T-cell (primary cell): ENCODE data around the gene SELENOP. TPM values are rescaled to one million over a fixed set of nuclear protein-coding genes. Genes with fewer than 3 reads are reported as not detected.

ENCODE experiments used
- ATAC-seq, 4 experiments: fragments of 200-7000 bp in 3 of 4; fragments of 150-1000 bp in 1 of 4; cut with Tn5 transposase; replicated peaks in 1 of 4; 1 replicate in 3 of 4; 2 replicates in 1 of 4; pipeline ENCODE4 v1.10.0; 2021; ENCODE audit warnings: moderate library complexity in 3 of 4, mild to moderate bottlenecking in 2 of 4, moderate number of reproducible peaks in 1 of 4
- CTCF ChIA-PET, 2 donors: fragments of 300-600 bp; sonication (Branson Sonifier 250); formaldehyde crosslinking; loops; one replicate each; lab custom pipeline; 2022; ENCODE audit warnings: antibody characterized with exemption in 2 of 2; lab: Charles Lee
- POLR2A ChIA-PET, 2 donors: fragments of 300-600 bp; sonication (Branson Sonifier 250); formaldehyde crosslinking; loops; one replicate each; lab custom pipeline; 2022; ENCODE audit warnings: antibody characterized with exemption in 2 of 2; lab: Charles Lee
- DNase-seq, 35 experiments: peaks; one replicate each; pipeline versions ENCODE4 v3.0.0 to v3.0.0-alpha.2; 2013 to 2023
- H3K27ac ChIP-seq: one replicate; pipeline ENCODE4 v1.5.1; 2013; ENCODE audit warnings: low read length
- H3K27me3 ChIP-seq, 2 experiments: replicated peaks in 1 of 2; 1 replicate in 1 of 2; 2 replicates in 1 of 2; pipeline versions ENCODE4 v1.6.1 to v1.7.0; 2013; ENCODE audit warnings: low read length in 1 of 2, mixed read lengths in 1 of 2; ENCODE audit not compliant: control insufficient read depth in 2 of 2, insufficient read depth in 2 of 2; ENCODE audit errors: extremely low read depth in 1 of 2
- H3K36me3 ChIP-seq, 2 donors: 1 replicate in 1 of 2; 2 replicates in 1 of 2; pipeline versions ENCODE4 v1.6.1 to v1.7.0; 2013; ENCODE audit warnings: low read length in 1 of 2; ENCODE audit not compliant: control insufficient read depth in 2 of 2, insufficient read depth in 1 of 2; ENCODE audit errors: extremely low read depth in 1 of 2
- H3K4me1 ChIP-seq, 2 experiments: 1 replicate in 1 of 2; 2 replicates in 1 of 2; pipeline versions ENCODE4 v1.6.1 to v1.7.0; 2013; ENCODE audit warnings: low read length in 2 of 2, mixed read lengths in 1 of 2; ENCODE audit not compliant: insufficient read depth in 2 of 2, control insufficient read depth in 1 of 2; ENCODE audit errors: extremely low read depth in 1 of 2
- H3K4me3 ChIP-seq, 2 donors: 1 replicate in 1 of 2; 2 replicates in 1 of 2; pipeline versions ENCODE4 v1.5.1 to v1.7.0; 2013; ENCODE audit warnings: mild to moderate bottlenecking in 2 of 2, low read length in 1 of 2, moderate library complexity in 1 of 2; ENCODE audit not compliant: control insufficient read depth in 1 of 2; ENCODE audit errors: extremely low read depth in 1 of 2
- H3K9me3 ChIP-seq: 2 replicates; pipeline ENCODE4 v1.7.0; 2013
- H3K27ac Mint-ChIP-seq, 2 donors: one replicate each; pipeline ENCODE4 v1.8.0; 2020 to 2021; ENCODE audit warnings: mild to moderate bottlenecking in 2 of 2, mixed read lengths in 2 of 2
- H3K27me3 Mint-ChIP-seq, 2 donors: one replicate each; pipeline ENCODE4 v1.8.0; 2021 to 2022; ENCODE audit warnings: mixed read lengths in 2 of 2
- H3K36me3 Mint-ChIP-seq: one replicate; pipeline ENCODE4 v1.8.0; 2021; ENCODE audit warnings: mixed read lengths
- H3K4me1 Mint-ChIP-seq, 3 donors: one replicate each; pipeline ENCODE4 v1.8.0; 2020 to 2022; ENCODE audit warnings: mixed read lengths in 3 of 3, mild to moderate bottlenecking in 1 of 3
- H3K4me3 Mint-ChIP-seq, 3 donors: one replicate each; pipeline ENCODE4 v1.8.0; 2020 to 2022; ENCODE audit warnings: mild to moderate bottlenecking in 3 of 3, mixed read lengths in 3 of 3, moderate library complexity in 3 of 3
- H3K9me3 Mint-ChIP-seq, 3 donors: one replicate each; pipeline ENCODE4 v1.8.0; 2020 to 2022; ENCODE audit warnings: mixed read lengths in 3 of 3
- WGBS: methylation state at CpG from one replicate; pipeline ENCODE4 v1.1.5; 2013; ENCODE audit warnings: missing lambda C conversion rate; ENCODE audit not compliant: insufficient coverage; 5-methylcytosine and 5-hydroxymethylcytosine counted together
- total RNA-seq, 35 experiments: library from RNA in 6 of 35; stranded (reverse) in 6 of 35; fragments of 120-200 nt in 1 of 35; gene quantifications; one replicate each; pipeline versions ENCODE4 v1.2.1 to v1.2.4 and lab custom pipeline; 2013 to 2026

Gene SELENOP
- total RNA-seq (1 to 10 TPM in 3 of 5 donors, under 1 TPM in 2; 0.68 to 3.1 (median 2.6) TPM), total RNA-seq (lab: John Stamatoyannopoulos, UW) (0 to 1.5 (median 0.25) reads per million in 29 experiments)
- 2.0 TPM for total RNA-seq (2013)

- ChIA-PET POLR2A (no interaction called here), CTCF (no interaction called here)
- Histone ChIP-seq H3K27me3 (no peaks in the 10 kb centered on the region), H3K36me3 (no peaks in the 10 kb centered on the region), H3K9me3 (no peaks in the 10 kb centered on the region), H3K27ac (no peak within 1 kb of the TSS), H3K4me1 (no peaks in the 10 kb centered on the region), H3K4me3 (no peak within 1 kb of the TSS)
- Mint-ChIP-seq H3K36me3 (no peaks in the 10 kb centered on the region), H3K4me1 (peaks cover 0 to 5% (median 3%) of the 10 kb centered on the region in 3 donors), H3K27me3 (no peaks in the 10 kb centered on the region), H3K9me3 (no peaks in the 10 kb centered on the region), H3K27ac (no peak within 1 kb of the TSS), H3K4me3 (no peak within 1 kb of the TSS)
- WGBS = 52% methylated on average over 3 of the region's 8 CpGs
- ATAC-seq (no peak), DNase-seq (no peak)
Measured at GRCh38 chr5:42811591-42812446, at the start of gene SELENOP. SELENOP (minus strand) TSS chr5:42811892; CDS start chr5:42808353, 3,539 bp downstream.

- WGBS = 56% methylated on average over 6 of the region's 7 CpGs
- POLR2A ChIA-PET = no interaction called here
- no peak overlapping the region for H3K27ac ChIP-seq
- ATAC-seq (no peak), DNase-seq (no peak)
- Mint-ChIP-seq H3K36me3 (no peaks in the 10 kb centered on the region), H3K4me1 (no peaks in the 10 kb centered on the region), H3K27ac (no peak overlapping the region), H3K27me3 (peaks cover 23 to 31% of the 10 kb centered on the region in 2 donors), H3K4me3 (no peak overlapping the region), H3K9me3 (peaks cover 5 to 10% (median 7%) of the 10 kb centered on the region in 3 donors)
- H3K9me3 ChIP-seq = no peaks in the 10 kb centered on the region
- no peaks in the 10 kb centered on the region for H3K4me1 ChIP-seq
- CTCF ChIA-PET = no interaction called here
- H3K36me3 ChIP-seq = no peaks in the 10 kb centered on the region
- H3K27me3 ChIP-seq = no peaks in the 10 kb centered on the region
- no peak overlapping the region for H3K4me3 ChIP-seq
Measured at GRCh38 chr5:42858687-42859086, 47.0 kb upstream of the SELENOP start.

- ChIA-PET POLR2A (no interaction called here), CTCF (interaction anchor here (0.5 kb wide), 2 partner anchors 662 to 1106 kb away, joined by 3 read pairs; no protein-coding TSS in a partner anchor)
- H3K9me3 ChIP-seq = no peaks in the 10 kb centered on the region
- H3K27me3 ChIP-seq = no peaks in the 10 kb centered on the region
- H3K27ac Mint-ChIP-seq = no peak overlapping the region
- no peaks in the 10 kb centered on the region for H3K4me1 Mint-ChIP-seq
- H3K36me3 ChIP-seq = no peaks in the 10 kb centered on the region
- WGBS = no CpG with 5 or more reads among the region's 1 CpG
- no peak overlapping the region for H3K27ac ChIP-seq
- DNase-seq (no peak), ATAC-seq (no peak)
- no peaks in the 10 kb centered on the region for H3K36me3 Mint-ChIP-seq
- H3K4me1 ChIP-seq = no peaks in the 10 kb centered on the region
- peaks cover 23 to 26% of the 10 kb centered on the region in 2 donors for H3K27me3 Mint-ChIP-seq
- no peak overlapping the region for H3K4me3 ChIP-seq
- no peak overlapping the region for H3K4me3 Mint-ChIP-seq
- H3K9me3 Mint-ChIP-seq = peaks cover 5 to 10% (median 7%) of the 10 kb centered on the region in 3 donors
Measured at GRCh38 chr5:42858031-42858643, 46.4 kb upstream of the SELENOP start.

- POLR2A ChIA-PET = no interaction called here
Measured at GRCh38 chr5:42855811-42856210, 44.1 kb upstream of the SELENOP start.

GRCh38 chr5:42855386-42855785 is 43.7 kb upstream of the SELENOP start:
- Histone ChIP-seq H3K4me1 (no peaks in the 10 kb centered on the region), H3K36me3 (no peaks in the 10 kb centered on the region), H3K9me3 (no peaks in the 10 kb centered on the region), H3K27ac (no peak overlapping the region), H3K4me3 (no peak overlapping the region), H3K27me3 (no peaks in the 10 kb centered on the region)
- Mint-ChIP-seq H3K27me3 (peaks cover 4 to 7% of the 10 kb centered on the region in 2 donors), H3K36me3 (no peaks in the 10 kb centered on the region), H3K4me3 (no peak overlapping the region), H3K9me3 (peaks cover 0 to 4% (median under 1%) of the 10 kb centered on the region in 3 donors), H3K4me1 (no peaks in the 10 kb centered on the region), H3K27ac (no peak overlapping the region)
- no peak for ATAC-seq
- POLR2A ChIA-PET = no interaction called here
- DNase-seq = no peak
- CTCF ChIA-PET = interaction anchor here in 1 of 2 donors (0.5 kb wide), 1 partner anchor 999 kb away, joined by 3 read pairs; no protein-coding TSS in a partner anchor

More at GRCh38 chr5:42855811-42856210, 44.1 kb upstream of the SELENOP start:
- no CpG with 5 or more reads among the region's 2 CpGs for WGBS
- no peaks in the 10 kb centered on the region for H3K4me1 ChIP-seq
- no peak for ATAC-seq
- H3K9me3 ChIP-seq = no peaks in the 10 kb centered on the region
- no peaks in the 10 kb centered on the region for H3K36me3 ChIP-seq
- H3K4me3 ChIP-seq = no peak overlapping the region
- no peak overlapping the region for H3K27ac ChIP-seq
- DNase-seq = no peak
- H3K4me1 Mint-ChIP-seq = no peaks in the 10 kb centered on the region
- no peak overlapping the region for H3K27ac Mint-ChIP-seq
- peaks cover 8 to 11% of the 10 kb centered on the region in 2 donors for H3K27me3 Mint-ChIP-seq
- no peaks in the 10 kb centered on the region for H3K36me3 Mint-ChIP-seq
- H3K9me3 Mint-ChIP-seq = peaks cover under 1 to 7% (median 5%) of the 10 kb centered on the region in 3 donors
- H3K27me3 ChIP-seq = no peaks in the 10 kb centered on the region
- CTCF ChIA-PET = interaction anchor here in 1 of 2 donors (0.5 kb wide), 1 partner anchor 999 kb away, joined by 3 read pairs; no protein-coding TSS in a partner anchor
- no peak overlapping the region for H3K4me3 Mint-ChIP-seq

- no peak overlapping the region for H3K27ac Mint-ChIP-seq
- H3K9me3 Mint-ChIP-seq = no peaks in the 10 kb centered on the region
- no peaks in the 10 kb centered on the region for H3K4me1 ChIP-seq
- H3K36me3 Mint-ChIP-seq = no peaks in the 10 kb centered on the region
- H3K36me3 ChIP-seq = no peaks in the 10 kb centered on the region
- no peak overlapping the region for H3K27ac ChIP-seq
- no peaks in the 10 kb centered on the region for H3K9me3 ChIP-seq
- no peak for DNase-seq
- H3K27me3 Mint-ChIP-seq = peaks cover under 1% of the 10 kb centered on the region in 2 donors
- H3K4me1 Mint-ChIP-seq = no peaks in the 10 kb centered on the region
- CTCF ChIA-PET = no interaction called here
- WGBS = no CpG with 5 or more reads among the region's 1 CpG
- H3K27me3 ChIP-seq = no peaks in the 10 kb centered on the region
- no peak overlapping the region for H3K4me3 ChIP-seq
- no peak overlapping the region for H3K4me3 Mint-ChIP-seq
- no peak for ATAC-seq
- POLR2A ChIA-PET = no interaction called here
Measured at GRCh38 chr5:42854795-42855194, 43.1 kb upstream of the SELENOP start.
